NCI-H526 treated with DMSO at 0.1 percent for 48 hours (cell line): ENCODE measurements around the gene NCOR1.
A peak's percentile ranks its signal among the peaks of the same experiment; 100 is the strongest.
"Not testable (repeated sequence)": the region's sequence is repeated elsewhere in the genome, so short reads cannot be mapped to it uniquely, and the experiment has no call there.

Source experiments
- DNase-seq: peaks from one replicate; lab custom pipeline; 2025; lab: John Stamatoyannopoulos, UW

NCOR1 gene

GRCh38 chr17:16086957-16087356 is 128.4 kb downstream of the NCOR1 start:
- no peak for DNase-seq

GRCh38 chr17:16085066-16085699 is 130.2 kb downstream of the NCOR1 start:
- no peak for DNase-seq

- DNase-seq: no peak
Measured at GRCh38 chr17:16083223-16083622, 132.1 kb downstream of the NCOR1 start.

GRCh38 chr17:16081507-16082087 is 133.7 kb downstream of the NCOR1 start:
- no peak for DNase-seq

- DNase-seq: no peak
Measured at GRCh38 chr17:16080366-16080765, 135.0 kb downstream of the NCOR1 start.

- no peak for DNase-seq
Measured at GRCh38 chr17:16075949-16076348, 139.4 kb downstream of the NCOR1 start.

- DNase-seq: no peak
Measured at GRCh38 chr17:16074423-16074822, 140.9 kb downstream of the NCOR1 start.

GRCh38 chr17:16073845-16074244 is 141.5 kb downstream of the NCOR1 start:
- no peak for DNase-seq

GRCh38 chr17:16072031-16072430 is 143.3 kb downstream of the NCOR1 start:
- DNase-seq: peak; percentile 22

GRCh38 chr17:16068323-16068722 is 147.0 kb downstream of the NCOR1 start:
- DNase-seq: no peak

- no peak for DNase-seq
Measured at GRCh38 chr17:16066125-16066524, 149.2 kb downstream of the NCOR1 start.

GRCh38 chr17:16061631-16062030 is 153.7 kb downstream of the NCOR1 start:
- no peak for DNase-seq

- not testable (repeated sequence) for DNase-seq
Measured at GRCh38 chr17:16055139-16055538, 160.2 kb downstream of the NCOR1 start.

- no peak for DNase-seq
Measured at GRCh38 chr17:16052486-16052885, 162.8 kb downstream of the NCOR1 start.

- no peak for DNase-seq
Measured at GRCh38 chr17:16050844-16051243, 164.5 kb downstream of the NCOR1 start.

- no peak for DNase-seq
Measured at GRCh38 chr17:16048811-16049449, 166.4 kb downstream of the NCOR1 start.

GRCh38 chr17:16046966-16047365 is 168.4 kb downstream of the NCOR1 start:
- no peak for DNase-seq

GRCh38 chr17:16044487-16044886 is 170.8 kb downstream of the NCOR1 start:
- no peak for DNase-seq

GRCh38 chr17:16040710-16041251 is 174.6 kb downstream of the NCOR1 start:
- DNase-seq: no peak

GRCh38 chr17:16037636-16038035 is 177.7 kb downstream of the NCOR1 start:
- no peak for DNase-seq

GRCh38 chr17:16036261-16036660 is 179.1 kb downstream of the NCOR1 start:
- no peak for DNase-seq

GRCh38 chr17:16033729-16034349 is 181.5 kb downstream of the NCOR1 start:
- DNase-seq: peak; percentile 83
